Raji (cell line): Measurements from ENCODE around the gene RNF39.

Experiments
- POLR2A ChIP-seq: IDR thresholded peaks from 2 replicates; pipeline ENCODE4 v1.6.1; 2011; ENCODE audit warnings: low read depth, low read length, control low read depth; ENCODE audit not compliant: insufficient read depth

Gene RNF39

DNA sequence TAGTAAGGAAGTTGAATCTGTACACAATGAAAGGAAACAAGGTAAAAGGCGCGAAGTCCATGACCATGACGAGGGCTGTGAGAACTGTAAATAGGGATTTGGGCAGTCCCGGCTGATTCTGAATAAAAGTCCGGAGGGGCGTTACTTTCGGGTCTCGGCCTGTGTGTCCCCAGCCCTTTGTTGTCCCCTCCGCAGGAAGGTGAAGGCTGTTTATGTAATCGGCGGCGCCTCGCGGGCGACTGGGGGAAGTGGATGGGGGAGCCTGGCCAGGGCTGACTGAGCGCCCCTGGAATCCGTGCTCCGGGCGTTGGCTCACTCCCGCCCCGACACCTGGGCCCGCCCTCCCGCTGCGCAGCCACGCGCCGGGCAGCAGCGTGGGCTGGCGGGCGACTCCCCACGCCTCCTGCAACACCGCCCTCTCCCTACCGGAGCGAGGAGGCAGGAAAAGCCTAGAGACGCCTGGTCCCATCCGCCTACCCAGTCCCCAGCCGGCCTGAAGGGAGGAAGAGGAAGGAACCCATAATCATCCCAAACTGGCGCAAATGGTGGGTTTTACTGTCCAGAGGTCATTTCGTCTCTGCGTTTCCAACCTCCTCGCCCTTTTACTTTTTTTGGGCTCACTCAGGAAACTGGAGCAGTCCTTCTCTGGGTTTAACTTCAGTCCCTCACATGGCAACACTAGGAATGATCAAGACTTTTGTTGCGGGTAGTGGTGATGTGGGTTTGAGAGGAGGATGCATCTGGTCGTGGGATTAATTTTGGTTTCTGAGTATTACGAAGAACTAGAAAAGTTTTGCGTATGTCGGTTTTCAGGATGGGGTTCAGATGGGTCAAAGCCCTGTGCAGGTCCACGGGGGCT is 25.2 kb upstream of the RNF39 start:
- no peak; the same call in 1 of the 2 replicates for TF ChIP-seq POLR2A

GRCh38 chr6:30100154-30100553 is 24.6 kb upstream of the RNF39 start:
- no peak for TF ChIP-seq POLR2A

DNA sequence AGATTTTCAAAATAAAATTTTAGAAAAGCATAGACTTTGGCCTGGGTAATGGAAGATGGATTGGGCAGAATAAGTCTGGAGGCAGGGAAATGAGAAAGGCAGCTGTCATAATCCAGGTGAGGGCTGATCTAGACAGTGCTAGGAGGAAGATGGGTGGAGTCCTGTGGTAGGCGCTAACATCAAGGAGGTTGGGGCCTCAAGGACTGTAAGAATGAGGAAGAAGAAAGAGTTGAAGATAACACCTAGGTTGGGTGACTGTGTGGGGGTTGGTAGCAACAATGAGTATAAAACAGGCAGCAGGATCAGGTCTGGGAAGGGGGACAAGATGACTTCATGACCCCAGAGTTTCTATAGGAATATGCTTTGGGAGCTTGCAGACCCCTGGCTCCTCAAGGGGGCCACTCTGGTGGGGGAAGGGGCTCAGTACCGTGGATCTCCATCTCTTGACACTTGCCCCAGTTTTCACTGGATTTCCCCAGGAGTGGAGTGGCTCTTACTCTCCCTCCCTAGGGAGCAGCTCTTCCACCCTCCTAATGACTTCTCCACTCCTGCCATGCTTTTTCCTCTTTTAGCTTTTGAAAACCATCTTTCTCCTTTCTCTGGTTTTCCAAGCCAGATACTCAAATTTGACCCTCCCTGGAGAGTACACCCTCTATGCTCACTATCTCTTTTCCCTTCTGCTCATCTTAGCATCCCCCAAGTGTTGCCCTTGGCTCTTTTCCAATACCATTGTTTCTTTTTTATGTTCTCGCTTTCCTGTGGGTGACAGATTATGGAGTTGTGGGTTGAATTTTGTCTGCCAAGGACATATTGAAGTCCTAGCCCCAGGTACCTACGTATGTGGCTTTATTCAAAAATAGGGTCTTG is 22.6 kb upstream of the RNF39 start:
- TF ChIP-seq POLR2A: no peak

GRCh38 chr6:30096829-30097228 is 21.3 kb upstream of the RNF39 start:
- TF ChIP-seq POLR2A: no peak

DNA sequence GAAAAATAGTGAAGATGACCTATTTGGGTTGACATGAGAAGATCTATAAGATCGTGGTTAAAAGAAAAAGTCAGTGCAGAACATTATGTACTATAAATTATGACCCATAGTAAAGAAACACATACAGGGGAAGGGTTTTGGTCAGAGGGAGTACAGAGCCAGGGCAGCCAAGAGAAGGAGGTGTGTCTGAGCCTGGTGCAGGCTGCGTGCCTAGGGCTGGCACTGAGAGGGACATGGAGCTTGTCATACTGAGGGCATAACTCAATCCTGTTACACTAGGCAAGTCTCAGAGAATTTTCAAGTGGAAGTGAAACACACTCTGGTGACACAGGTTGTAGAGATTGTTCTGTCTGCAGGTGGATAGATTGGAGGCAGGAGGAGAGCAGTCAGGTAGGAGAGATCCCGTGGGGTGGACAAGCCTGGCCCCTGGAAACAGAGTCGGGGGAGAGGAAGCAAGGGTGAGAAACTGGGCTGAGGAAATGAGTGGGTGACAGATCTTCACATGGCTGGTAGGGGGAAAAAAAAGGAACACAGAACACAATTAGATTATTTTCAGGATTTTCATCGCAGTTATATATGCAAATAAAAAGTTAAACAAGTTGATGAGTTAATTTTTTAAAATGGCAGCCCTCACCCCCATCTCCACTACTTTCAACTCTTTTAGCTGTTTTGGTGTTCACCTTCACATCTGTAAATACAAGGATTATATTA is 18.5 kb upstream of the RNF39 start:
- TF ChIP-seq POLR2A: no peak

DNA sequence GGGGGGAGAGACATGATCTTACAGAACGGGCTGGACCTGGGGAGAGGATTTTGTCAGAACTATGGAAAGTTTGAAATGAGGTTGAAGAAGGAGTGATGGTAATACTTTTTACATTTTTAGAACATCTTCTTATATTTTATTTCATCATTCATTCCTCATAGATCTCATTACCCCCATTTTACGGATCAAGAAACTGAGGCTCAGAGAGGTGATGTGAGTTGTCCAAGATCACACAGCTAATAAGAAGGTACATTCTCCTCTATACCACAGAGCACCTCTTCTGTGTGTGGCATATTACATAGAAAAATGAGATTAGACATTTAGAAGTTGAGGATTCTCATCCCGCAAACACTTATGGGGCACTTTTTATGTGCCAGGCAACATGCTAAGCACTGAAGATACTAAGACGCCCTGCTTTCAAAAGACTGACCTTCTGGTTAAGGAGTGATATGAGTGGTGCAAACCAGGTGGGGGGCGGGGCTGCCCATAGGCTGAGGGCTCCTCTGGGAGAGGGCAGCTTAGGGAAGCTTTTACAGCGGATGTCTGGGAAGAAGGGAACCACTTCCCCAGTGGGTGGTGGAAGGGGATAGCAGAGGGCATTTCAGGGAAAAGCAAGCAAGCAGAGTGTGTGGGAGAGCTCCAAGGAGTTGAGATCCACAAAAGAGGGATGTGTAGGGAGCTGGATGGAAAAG is 17.4 kb upstream of the RNF39 start:
- no peak for TF ChIP-seq POLR2A

DNA sequence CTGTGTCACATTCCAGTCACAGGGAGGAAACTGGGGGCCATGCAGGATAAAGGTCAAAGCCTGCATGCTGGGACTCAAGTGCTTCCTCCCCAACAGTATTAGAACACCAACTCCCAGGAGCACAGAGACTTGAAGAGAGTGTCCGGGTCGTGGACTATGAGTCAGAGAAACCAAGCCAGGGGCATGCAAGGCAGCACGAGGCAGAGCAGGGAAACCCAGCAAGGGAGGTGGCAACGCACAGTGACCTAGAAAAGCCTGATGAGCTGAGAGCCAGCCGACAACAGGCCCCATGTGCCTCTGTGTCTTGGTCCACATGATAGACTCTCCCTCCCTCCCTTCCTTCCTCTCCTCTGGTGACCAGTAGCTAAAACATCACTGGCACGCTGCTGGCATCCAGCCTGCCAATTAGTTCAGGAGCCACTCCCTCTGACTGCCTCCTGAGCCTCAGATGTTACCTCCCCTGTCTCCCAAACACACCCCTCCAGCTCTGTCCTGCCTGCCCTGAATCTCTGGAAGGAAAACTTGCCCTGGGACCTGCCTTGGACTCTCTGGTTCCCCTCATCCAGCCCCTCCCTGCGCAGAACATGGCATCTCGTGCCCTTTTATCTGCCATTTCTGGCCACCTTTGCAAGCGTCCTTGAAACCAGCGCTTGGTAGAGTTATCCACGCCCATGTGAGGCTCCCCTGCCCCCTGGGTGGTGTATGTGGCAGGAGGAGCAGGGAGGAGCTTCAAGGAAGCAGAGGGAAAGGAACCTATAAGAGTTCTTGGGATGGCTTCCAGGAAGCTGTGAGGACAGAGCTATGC is 16.2 kb upstream of the RNF39 start:
- no peak for TF ChIP-seq POLR2A

DNA sequence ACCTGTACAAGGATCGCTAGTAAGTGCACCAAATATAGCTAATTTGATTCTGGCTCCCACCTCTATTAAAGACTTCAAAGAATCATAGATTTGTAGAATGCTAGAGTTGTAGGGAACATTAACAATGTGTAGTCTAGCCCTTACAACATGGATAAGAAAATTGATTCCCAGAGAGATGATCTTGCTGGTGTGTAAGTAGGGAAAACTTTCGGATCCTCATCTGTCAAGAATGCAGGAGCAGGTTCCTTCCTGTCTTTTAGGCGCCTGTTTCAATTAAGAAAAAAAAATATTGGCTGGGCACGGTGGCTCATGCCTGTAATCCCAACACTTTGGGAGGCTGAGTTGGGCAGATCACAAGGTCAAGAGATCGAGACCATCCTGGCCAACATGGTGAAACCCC is 12.3 kb upstream of the RNF39 start:
- TF ChIP-seq POLR2A: no peak

GRCh38 chr6:30077218-30077617 is 1.6 kb upstream of the RNF39 start:
- no peak for TF ChIP-seq POLR2A

DNA sequence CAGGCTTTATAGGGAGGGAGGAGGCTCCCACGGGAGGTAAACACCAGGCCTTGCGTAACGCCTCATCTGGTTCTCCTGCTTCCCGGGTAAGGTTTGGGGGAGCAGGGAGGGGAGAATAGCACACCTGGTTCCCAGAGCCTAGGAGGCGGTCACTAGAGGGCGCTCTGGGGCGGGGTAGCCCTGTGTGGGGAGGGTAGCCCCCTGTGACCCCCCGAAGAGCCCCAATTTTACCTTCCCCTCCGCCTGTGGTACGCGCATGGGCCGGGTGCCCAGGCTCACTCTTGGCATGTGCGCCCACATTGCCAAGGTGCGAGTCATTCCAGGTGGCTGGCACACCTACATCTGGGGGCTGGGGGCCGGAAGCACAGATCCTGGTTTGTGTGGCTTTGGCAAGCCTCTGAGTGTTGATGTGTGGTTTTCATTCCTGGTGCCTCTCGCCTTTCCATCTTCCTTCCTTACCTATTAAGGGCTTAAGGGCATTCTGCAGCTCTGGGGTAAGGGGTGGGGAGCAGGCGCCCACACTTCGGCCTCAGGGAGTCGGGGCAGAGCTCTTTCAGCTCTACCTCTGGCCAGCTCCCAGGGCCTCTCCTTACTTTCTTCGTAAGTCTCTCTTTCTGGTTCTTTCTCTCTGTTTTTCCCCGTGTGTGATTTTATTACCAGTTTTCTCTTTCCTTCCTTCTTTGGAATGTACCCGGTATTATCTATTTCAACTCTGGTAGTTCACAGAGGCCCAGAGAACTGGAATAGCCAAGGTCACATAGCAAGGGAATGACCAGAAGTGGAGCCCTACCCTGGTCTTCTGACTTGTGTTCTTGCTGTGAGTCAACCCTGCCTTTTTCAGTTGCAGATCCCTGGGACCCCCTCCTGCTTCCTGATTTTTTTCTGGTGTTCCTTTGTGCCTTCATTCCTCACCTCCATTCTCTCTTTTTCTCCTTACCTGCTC is 492 bp upstream of the RNF39 start:
- TF ChIP-seq POLR2A: no peak

GRCh38 chr6:30074331-30075093 is 1.1 kb downstream of the RNF39 start:
- no peak for TF ChIP-seq POLR2A
